Loucy (cell line): Measurements from ENCODE around the gene OPTN.

Source experiments
- H2AFZ ChIP-seq: fragments of 200-600 bp; sonication (generic); 2 replicates; pipeline ENCODE4 v1.6.0; 2016; ENCODE audit warnings: antibody characterized with exemption, mild to moderate bottlenecking, low read length, moderate library complexity
- H3F3A ChIP-seq: fragments of 200-600 bp; 2 replicates; pipeline ENCODE4 v1.6.0; 2016; ENCODE audit warnings: antibody characterized with exemption, low read depth, mild to moderate bottlenecking
- H3K27me3 ChIP-seq: fragments of 200-600 bp; sonication (generic); 2 replicates; pipeline ENCODE4 v1.6.1; 2014; ENCODE audit warnings: low read length, mild to moderate bottlenecking; ENCODE audit not compliant: insufficient read depth, poor library complexity, severe bottlenecking
- H3K36me3 ChIP-seq: fragments of 200-600 bp; sonication (generic); 2 replicates; pipeline ENCODE4 v1.6.1; 2016; ENCODE audit warnings: low read length; ENCODE audit not compliant: insufficient read depth
- H3K4me1 ChIP-seq: fragments of 200-600 bp; sonication (generic); 2 replicates; pipeline ENCODE4 v1.5.1; 2014; ENCODE audit warnings: low read length, mild to moderate bottlenecking; ENCODE audit not compliant: insufficient read depth, poor library complexity, severe bottlenecking
- H3K4me2 ChIP-seq: fragments of 200-600 bp; sonication (generic); 2 replicates; pipeline ENCODE4 v1.6.0; 2014; ENCODE audit warnings: antibody characterized with exemption, low read length, low read depth, mild to moderate bottlenecking; ENCODE audit not compliant: poor library complexity, severe bottlenecking
- H3K4me3 ChIP-seq: fragments of 200-600 bp; sonication (generic); 2 replicates; pipeline ENCODE4 v1.5.1; 2014; ENCODE audit warnings: low read length, mild to moderate bottlenecking, mixed read lengths; ENCODE audit not compliant: poor library complexity, severe bottlenecking
- H3K79me2 ChIP-seq: fragments of 200-600 bp; sonication (generic); 2 replicates; pipeline ENCODE4 v1.6.1; 2014; ENCODE audit warnings: low read length; ENCODE audit not compliant: insufficient read depth
- H3K9ac ChIP-seq: fragments of 200-600 bp; sonication (generic); 2 replicates; pipeline ENCODE4 v1.6.0; 2014; ENCODE audit warnings: mild to moderate bottlenecking, low read depth, low read length, moderate library complexity; ENCODE audit not compliant: poor library complexity, severe bottlenecking
- H3K9me2 ChIP-seq: fragments of 200-600 bp; sonication (generic); replicated peaks from 2 replicates; pipeline ENCODE4 v1.6.1; 2016; ENCODE audit warnings: low read depth, low read length, mixed read lengths
- H3K9me3 ChIP-seq: fragments of 200-600 bp; sonication (generic); 2 replicates; pipeline ENCODE4 v1.6.1; 2014; ENCODE audit warnings: mild to moderate bottlenecking, antibody characterized with exemption, low read length, low read depth; ENCODE audit not compliant: insufficient read depth
- H4K20me1 ChIP-seq: fragments of 200-600 bp; sonication (generic); 2 replicates; pipeline ENCODE4 v1.6.0; 2014; ENCODE audit warnings: antibody characterized with exemption, low read length, mild to moderate bottlenecking; ENCODE audit not compliant: insufficient read depth, poor library complexity, severe bottlenecking
- EZH2phosphoT487 ChIP-seq: fragments of 200-600 bp; IDR thresholded peaks from 2 replicates; pipeline ENCODE4 v1.6.1; 2018; ENCODE audit warnings: antibody characterized with exemption, mild to moderate bottlenecking, moderate library complexity, borderline replicate concordance
- TF ChIP-seq, protein P1 (sequence below): fragments of 200-600 bp; sonication (generic); conservative IDR thresholded peaks from 2 replicates; pipeline ENCODE4 v1.5.1; 2014; ENCODE audit warnings: mild to moderate bottlenecking, antibody characterized with exemption, low read length

OPTN gene

DNA sequence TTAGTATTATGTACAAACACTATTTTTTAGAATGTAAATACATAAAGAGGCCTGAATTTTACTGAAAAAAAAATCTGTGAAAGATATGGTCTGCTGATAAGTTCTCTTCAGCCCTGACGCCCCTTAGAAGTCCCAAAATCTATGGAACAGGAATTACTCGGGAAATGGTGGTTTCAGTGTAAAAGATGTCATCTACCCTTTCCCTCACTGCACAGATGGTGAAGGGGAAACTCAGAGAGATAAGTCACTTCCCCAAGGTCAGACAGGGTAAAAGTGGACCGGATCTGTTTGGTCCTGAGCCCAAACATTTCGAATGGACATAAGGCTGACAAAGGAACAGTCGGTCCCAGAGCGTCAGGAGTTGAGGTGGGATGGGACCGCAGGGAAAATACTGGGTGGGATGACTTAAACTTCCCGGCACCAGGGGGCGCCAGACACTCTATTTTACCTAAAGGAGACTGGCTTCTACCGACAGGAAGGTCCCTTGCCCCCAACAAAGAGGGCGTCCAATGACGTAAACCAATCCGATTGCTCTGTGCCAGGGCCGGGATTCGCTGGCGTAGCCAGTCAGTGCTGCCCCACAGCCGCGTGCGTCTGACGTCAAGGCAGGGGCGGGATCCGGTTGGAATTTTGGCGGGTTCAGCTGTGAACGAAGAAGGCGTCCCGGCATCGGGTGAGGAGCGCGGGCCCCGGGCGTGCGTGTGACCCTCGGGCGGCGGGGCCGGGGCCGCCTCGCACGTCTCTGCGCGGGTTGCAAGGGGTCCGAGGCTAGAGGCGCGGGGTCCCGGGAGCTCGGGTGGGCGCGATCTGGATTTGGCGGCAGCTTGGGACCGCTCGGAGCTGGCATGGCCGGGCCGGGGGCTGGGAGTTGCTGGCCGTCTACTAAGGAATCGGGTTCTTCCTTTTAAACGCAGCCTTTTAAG lies 61.2 kb downstream of the OPTN start, which contains the start of gene MCM10:
MCM10 (plus strand) TSS at position 625 of the 923 bp plus-strand sequence. CDS start 2,645 bp downstream, outside the sequence.
- Histone ChIP-seq H3K36me3 (no peaks in the 10 kb centered on the region), H3K4me2 (peak within 1 kb of the TSS; percentile 99), H2AFZ (peak within 1 kb of the TSS; percentile 100), H3K4me1 (peaks cover 40% of the 10 kb centered on the region), H3K27me3 (no peaks in the 10 kb centered on the region), H3K9ac (peak within 1 kb of the TSS; percentile 88), H4K20me1 (peaks cover 22% of the 10 kb centered on the region), H3K4me3 (peak within 1 kb of the TSS; percentile 99), H3K9me3 (no peaks in the 10 kb centered on the region), H3K9me2 (no peaks in the 10 kb centered on the region), H3K79me2 (peaks cover 48% of the 10 kb centered on the region), H3F3A (no peaks in the 10 kb centered on the region)
- TF ChIP-seq, protein P1, sequence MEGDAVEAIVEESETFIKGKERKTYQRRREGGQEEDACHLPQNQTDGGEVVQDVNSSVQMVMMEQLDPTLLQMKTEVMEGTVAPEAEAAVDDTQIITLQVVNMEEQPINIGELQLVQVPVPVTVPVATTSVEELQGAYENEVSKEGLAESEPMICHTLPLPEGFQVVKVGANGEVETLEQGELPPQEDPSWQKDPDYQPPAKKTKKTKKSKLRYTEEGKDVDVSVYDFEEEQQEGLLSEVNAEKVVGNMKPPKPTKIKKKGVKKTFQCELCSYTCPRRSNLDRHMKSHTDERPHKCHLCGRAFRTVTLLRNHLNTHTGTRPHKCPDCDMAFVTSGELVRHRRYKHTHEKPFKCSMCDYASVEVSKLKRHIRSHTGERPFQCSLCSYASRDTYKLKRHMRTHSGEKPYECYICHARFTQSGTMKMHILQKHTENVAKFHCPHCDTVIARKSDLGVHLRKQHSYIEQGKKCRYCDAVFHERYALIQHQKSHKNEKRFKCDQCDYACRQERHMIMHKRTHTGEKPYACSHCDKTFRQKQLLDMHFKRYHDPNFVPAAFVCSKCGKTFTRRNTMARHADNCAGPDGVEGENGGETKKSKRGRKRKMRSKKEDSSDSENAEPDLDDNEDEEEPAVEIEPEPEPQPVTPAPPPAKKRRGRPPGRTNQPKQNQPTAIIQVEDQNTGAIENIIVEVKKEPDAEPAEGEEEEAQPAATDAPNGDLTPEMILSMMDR, result peak; percentile 87
- TF ChIP-seq EZH2phosphoT487, result no peak

DNA sequence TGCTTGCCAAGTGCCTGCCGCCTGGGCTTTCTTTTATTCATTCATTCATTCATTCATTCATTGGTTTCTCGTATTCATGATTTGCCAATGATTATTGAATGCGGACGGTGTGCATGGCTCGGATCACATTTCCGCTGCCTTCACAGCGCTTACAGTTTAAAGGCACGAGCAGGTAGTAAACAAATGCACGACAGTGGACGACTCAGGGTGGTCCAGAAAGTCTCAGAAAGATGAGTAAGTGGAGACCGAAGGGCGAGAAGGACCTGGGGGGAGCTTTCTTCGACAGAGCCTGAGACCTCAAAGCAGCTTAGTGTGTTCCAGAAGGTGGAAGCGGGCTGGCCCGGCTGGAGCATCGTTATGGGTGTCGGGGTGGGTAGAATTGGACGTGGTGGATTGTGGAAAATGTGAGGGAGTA lies 61.9 kb downstream of the OPTN start:
- H3K9me3 ChIP-seq, result no peaks in the 10 kb centered on the region
- TF ChIP-seq, protein P1, result no peak
- TF ChIP-seq EZH2phosphoT487, result no peak
- peak overlapping the region; percentile 95 for H3K4me2 ChIP-seq
- H3K9me2 ChIP-seq, result no peaks in the 10 kb centered on the region
- peaks cover 51% of the 10 kb centered on the region for H3K79me2 ChIP-seq
- no peaks in the 10 kb centered on the region for H3F3A ChIP-seq
- no peaks in the 10 kb centered on the region for H3K36me3 ChIP-seq
- H3K9ac ChIP-seq, result peak overlapping the region; percentile 88
- H2AFZ ChIP-seq, result peak overlapping the region; percentile 96
- peak overlapping the region; percentile 99 for H3K4me3 ChIP-seq
- peaks cover 22% of the 10 kb centered on the region for H4K20me1 ChIP-seq
- no peaks in the 10 kb centered on the region for H3K27me3 ChIP-seq
- peaks cover 40% of the 10 kb centered on the region for H3K4me1 ChIP-seq

DNA sequence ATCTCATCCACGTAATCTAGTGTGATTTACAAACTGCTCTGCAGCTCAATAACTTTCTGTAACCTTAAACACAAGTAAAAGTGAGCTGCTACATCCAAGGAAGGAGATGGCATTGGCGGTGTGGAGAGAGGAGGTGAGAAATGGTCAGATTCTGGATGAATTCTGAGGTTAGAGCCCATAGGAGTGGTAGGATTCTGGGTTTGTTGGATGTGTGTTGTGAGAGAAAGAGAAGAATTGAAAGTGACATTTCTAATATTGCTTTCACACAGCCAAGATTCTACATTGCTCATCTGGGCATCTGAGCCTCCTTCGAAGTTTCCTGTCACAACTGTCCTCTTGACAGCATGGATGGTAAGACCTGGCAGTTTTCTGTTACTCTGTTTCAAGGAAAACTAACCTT lies 63.9 kb downstream of the OPTN start:
- no peaks in the 10 kb centered on the region for H3F3A ChIP-seq
- no peak overlapping the region for H2AFZ ChIP-seq
- peak overlapping the region; percentile 95 for H3K4me2 ChIP-seq
- no peaks in the 10 kb centered on the region for H3K9me2 ChIP-seq
- no peaks in the 10 kb centered on the region for H3K9me3 ChIP-seq
- H3K36me3 ChIP-seq, result peaks cover 3% of the 10 kb centered on the region; the same call in 1 of the 2 replicates
- H3K27me3 ChIP-seq, result no peaks in the 10 kb centered on the region
- H3K4me3 ChIP-seq, result peak overlapping the region; percentile 99
- H3K79me2 ChIP-seq, result peaks cover 67% of the 10 kb centered on the region
- TF ChIP-seq EZH2phosphoT487, result no peak
- TF ChIP-seq, protein P1, result no peak
- H3K4me1 ChIP-seq, result peaks cover 40% of the 10 kb centered on the region
- H4K20me1 ChIP-seq, result peaks cover 27% of the 10 kb centered on the region
- H3K9ac ChIP-seq, result peak overlapping the region; percentile 22
